ENCODE data around the gene ELFN1.

Gene ELFN1

DNA sequence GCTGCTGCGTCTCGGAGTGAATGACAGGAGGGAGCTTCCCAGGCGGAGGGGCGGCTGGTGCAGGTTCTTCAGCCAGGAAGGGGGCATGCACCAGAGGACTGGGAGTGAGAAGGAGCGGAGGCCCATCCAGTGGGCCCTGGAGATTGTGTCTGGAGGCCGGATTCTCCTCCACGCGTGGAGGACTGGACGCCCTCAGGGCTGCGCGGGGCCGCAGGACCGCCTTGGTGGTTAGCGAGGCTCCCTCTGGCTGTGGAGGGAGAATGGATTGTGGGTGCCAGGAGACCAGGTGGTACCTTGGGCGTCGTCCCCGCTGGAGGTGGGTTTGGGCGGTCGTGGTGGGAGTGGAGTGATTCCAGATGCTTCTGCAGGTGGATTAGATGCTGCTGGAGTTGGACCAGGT is 68.9 kb downstream of the ELFN1 start:
- Histone ChIP-seq H3K4me3 (ENCODE audit: low read length, poor library complexity, severe bottlenecking) (no peak overlapping the region), H3K4me2 (ENCODE audit: low read depth, low read length, poor library complexity, severe bottlenecking) (peak overlapping the region; percentile 2), H3K4me1 (ENCODE audit: insufficient read depth, low read length, poor library complexity, severe bottlenecking) (no peaks in the 10 kb centered on the region), H3K79me2 (ENCODE audit: insufficient read depth, low read length) (no peaks in the 10 kb centered on the region), H2AFZ (ENCODE audit: low read length) (no peak overlapping the region), H3K36me3 (ENCODE audit: insufficient read depth, low read length) (no peaks in the 10 kb centered on the region), H4K20me1 (ENCODE audit: insufficient read depth, low read length, poor library complexity, severe bottlenecking) (no peaks in the 10 kb centered on the region), H3F3A (ENCODE audit: low read depth) (no peaks in the 10 kb centered on the region), H3K9me3 (ENCODE audit: insufficient read depth, low read depth, low read length) (no peaks in the 10 kb centered on the region), H3K27me3 (ENCODE audit: insufficient read depth, low read length, poor library complexity, severe bottlenecking) (no peaks in the 10 kb centered on the region), H3K9ac (ENCODE audit: low read depth, low read length, poor library complexity, severe bottlenecking) (no peak overlapping the region), H3K9me2 (replicated peaks; ENCODE audit: low read depth, low read length) (no peaks in the 10 kb centered on the region)
- TF ChIP-seq EZH2phosphoT487 (IDR thresholded peaks at IDR 0.05; ENCODE audit: borderline replicate concordance) = no peak
- TF ChIP-seq, protein P1, sequence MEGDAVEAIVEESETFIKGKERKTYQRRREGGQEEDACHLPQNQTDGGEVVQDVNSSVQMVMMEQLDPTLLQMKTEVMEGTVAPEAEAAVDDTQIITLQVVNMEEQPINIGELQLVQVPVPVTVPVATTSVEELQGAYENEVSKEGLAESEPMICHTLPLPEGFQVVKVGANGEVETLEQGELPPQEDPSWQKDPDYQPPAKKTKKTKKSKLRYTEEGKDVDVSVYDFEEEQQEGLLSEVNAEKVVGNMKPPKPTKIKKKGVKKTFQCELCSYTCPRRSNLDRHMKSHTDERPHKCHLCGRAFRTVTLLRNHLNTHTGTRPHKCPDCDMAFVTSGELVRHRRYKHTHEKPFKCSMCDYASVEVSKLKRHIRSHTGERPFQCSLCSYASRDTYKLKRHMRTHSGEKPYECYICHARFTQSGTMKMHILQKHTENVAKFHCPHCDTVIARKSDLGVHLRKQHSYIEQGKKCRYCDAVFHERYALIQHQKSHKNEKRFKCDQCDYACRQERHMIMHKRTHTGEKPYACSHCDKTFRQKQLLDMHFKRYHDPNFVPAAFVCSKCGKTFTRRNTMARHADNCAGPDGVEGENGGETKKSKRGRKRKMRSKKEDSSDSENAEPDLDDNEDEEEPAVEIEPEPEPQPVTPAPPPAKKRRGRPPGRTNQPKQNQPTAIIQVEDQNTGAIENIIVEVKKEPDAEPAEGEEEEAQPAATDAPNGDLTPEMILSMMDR (conservative IDR thresholded peaks at IDR 0.05; ENCODE audit: low read length) = no peak

DNA sequence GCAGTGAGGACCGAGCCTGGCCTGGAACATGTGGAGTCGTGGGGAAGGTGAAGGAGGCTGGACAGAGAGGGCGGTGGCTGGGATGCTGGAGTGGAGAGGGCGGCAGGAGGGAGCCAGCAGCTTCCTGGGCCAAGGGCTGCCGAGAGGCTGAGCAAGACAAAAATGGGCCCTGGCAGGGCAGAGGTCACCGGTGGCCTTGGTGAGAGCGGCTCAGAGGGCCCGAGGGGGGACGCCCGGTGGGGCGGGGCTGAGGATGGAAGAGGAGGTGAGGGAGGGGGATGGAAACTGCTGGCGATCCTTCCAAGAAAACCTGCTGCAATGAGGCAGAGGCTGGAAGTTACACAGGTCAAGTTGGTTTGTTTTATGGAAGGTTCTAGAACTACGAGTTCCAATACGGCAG is 69.5 kb downstream of the ELFN1 start:
- no peak for TF ChIP-seq EZH2phosphoT487 (IDR thresholded peaks at IDR 0.05; ENCODE audit: borderline replicate concordance)
- Histone ChIP-seq H3K4me2 (ENCODE audit: low read depth, low read length, poor library complexity, severe bottlenecking) (no peak overlapping the region), H3K9me3 (ENCODE audit: insufficient read depth, low read depth, low read length) (no peaks in the 10 kb centered on the region), H3K4me1 (ENCODE audit: insufficient read depth, low read length, poor library complexity, severe bottlenecking) (no peaks in the 10 kb centered on the region), H3K27me3 (ENCODE audit: insufficient read depth, low read length, poor library complexity, severe bottlenecking) (no peaks in the 10 kb centered on the region), H3K36me3 (ENCODE audit: insufficient read depth, low read length) (no peaks in the 10 kb centered on the region), H3K79me2 (ENCODE audit: insufficient read depth, low read length) (no peaks in the 10 kb centered on the region), H3K9me2 (replicated peaks; ENCODE audit: low read depth, low read length) (no peaks in the 10 kb centered on the region), H3F3A (ENCODE audit: low read depth) (no peaks in the 10 kb centered on the region), H4K20me1 (ENCODE audit: insufficient read depth, low read length, poor library complexity, severe bottlenecking) (no peaks in the 10 kb centered on the region), H2AFZ (ENCODE audit: low read length) (no peak overlapping the region), H3K9ac (ENCODE audit: low read depth, low read length, poor library complexity, severe bottlenecking) (no peak overlapping the region), H3K4me3 (ENCODE audit: low read length, poor library complexity, severe bottlenecking) (no peak overlapping the region)

DNA sequence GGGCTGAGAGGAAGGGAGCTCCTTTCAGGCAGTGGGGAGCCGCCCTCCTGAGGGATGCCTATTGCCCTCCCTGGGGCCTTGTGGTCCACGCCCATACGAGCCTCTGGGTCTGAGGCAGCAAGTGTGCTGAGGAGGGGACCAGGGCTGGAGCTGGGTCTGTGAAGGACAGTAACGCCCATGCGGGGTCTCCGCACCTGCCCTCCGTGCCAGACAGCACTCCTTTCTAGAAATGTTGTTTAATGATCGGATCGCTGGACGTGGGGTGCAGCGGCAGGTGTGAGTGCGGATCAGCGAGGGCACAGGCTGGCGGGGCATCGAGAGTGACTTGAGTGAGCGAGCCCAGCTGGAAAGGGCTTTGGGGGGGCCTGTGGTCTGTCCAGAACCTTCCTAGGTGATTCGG is 70.1 kb downstream of the ELFN1 start:
- Histone ChIP-seq H3K9me3 (ENCODE audit: insufficient read depth, low read depth, low read length) (no peaks in the 10 kb centered on the region), H3K27me3 (ENCODE audit: insufficient read depth, low read length, poor library complexity, severe bottlenecking) (no peaks in the 10 kb centered on the region), H3K79me2 (ENCODE audit: insufficient read depth, low read length) (no peaks in the 10 kb centered on the region), H3K9ac (ENCODE audit: low read depth, low read length, poor library complexity, severe bottlenecking) (no peak overlapping the region), H3K9me2 (replicated peaks; ENCODE audit: low read depth, low read length) (no peaks in the 10 kb centered on the region), H3F3A (ENCODE audit: low read depth) (no peaks in the 10 kb centered on the region), H2AFZ (ENCODE audit: low read length) (no peak overlapping the region), H4K20me1 (ENCODE audit: insufficient read depth, low read length, poor library complexity, severe bottlenecking) (no peaks in the 10 kb centered on the region), H3K36me3 (ENCODE audit: insufficient read depth, low read length) (no peaks in the 10 kb centered on the region), H3K4me2 (ENCODE audit: low read depth, low read length, poor library complexity, severe bottlenecking) (no peak overlapping the region), H3K4me1 (ENCODE audit: insufficient read depth, low read length, poor library complexity, severe bottlenecking) (no peaks in the 10 kb centered on the region), H3K4me3 (ENCODE audit: low read length, poor library complexity, severe bottlenecking) (no peak overlapping the region)
- TF ChIP-seq EZH2phosphoT487 (IDR thresholded peaks at IDR 0.05; ENCODE audit: borderline replicate concordance) = no peak
- TF ChIP-seq, protein P1 (conservative IDR thresholded peaks at IDR 0.05; ENCODE audit: low read length) = no peak

DNA sequence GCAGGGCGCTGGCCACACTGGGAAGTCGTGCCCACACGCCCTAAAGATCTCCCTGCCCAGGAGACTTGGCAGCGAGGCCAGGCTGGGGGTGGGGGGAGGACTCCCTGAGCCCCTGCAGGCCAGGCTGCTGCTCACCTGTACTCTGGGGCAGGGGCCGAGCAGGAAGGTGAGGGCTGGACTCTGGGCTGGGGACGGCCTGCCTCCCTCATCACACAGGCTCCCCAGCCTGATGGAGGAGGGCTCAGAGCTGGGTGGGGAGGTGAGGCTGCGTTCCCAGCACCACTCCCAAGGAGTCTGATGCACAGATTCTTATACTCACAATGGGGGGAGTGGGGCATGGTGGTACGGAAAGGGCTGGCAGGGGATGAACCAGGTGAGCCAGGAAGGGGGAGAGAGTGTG is 71.2 kb downstream of the ELFN1 start:
- H3K27me3 ChIP-seq (ENCODE audit: insufficient read depth, low read length, poor library complexity, severe bottlenecking) = no peaks in the 10 kb centered on the region
- H4K20me1 ChIP-seq (ENCODE audit: insufficient read depth, low read length, poor library complexity, severe bottlenecking) = no peaks in the 10 kb centered on the region
- no peaks in the 10 kb centered on the region for H3K79me2 ChIP-seq (ENCODE audit: insufficient read depth, low read length)
- no peak overlapping the region for H3K4me2 ChIP-seq (ENCODE audit: low read depth, low read length, poor library complexity, severe bottlenecking)
- no peaks in the 10 kb centered on the region for H3K36me3 ChIP-seq (ENCODE audit: insufficient read depth, low read length)
- H3K4me1 ChIP-seq (ENCODE audit: insufficient read depth, low read length, poor library complexity, severe bottlenecking) = no peaks in the 10 kb centered on the region
- TF ChIP-seq, protein P1 (conservative IDR thresholded peaks at IDR 0.05; ENCODE audit: low read length) = no peak
- no peaks in the 10 kb centered on the region for H3F3A ChIP-seq (ENCODE audit: low read depth)
- no peak overlapping the region for H3K9ac ChIP-seq (ENCODE audit: low read depth, low read length, poor library complexity, severe bottlenecking)
- H3K9me3 ChIP-seq (ENCODE audit: insufficient read depth, low read depth, low read length) = no peaks in the 10 kb centered on the region
- H2AFZ ChIP-seq (ENCODE audit: low read length) = no peak overlapping the region
- H3K4me3 ChIP-seq (ENCODE audit: low read length, poor library complexity, severe bottlenecking) = no peak overlapping the region
- no peaks in the 10 kb centered on the region for H3K9me2 ChIP-seq (replicated peaks; ENCODE audit: low read depth, low read length)

Data from Loucy (cell line).